GM21737 (cell line): ENCODE measurements around the gene FAM131B.
A peak's percentile ranks its signal among the peaks of the same experiment; 100 is the strongest.

ENCODE experiments used
- ATAC-seq: cut with Tn5 transposase; IDR thresholded peaks from one replicate; pipeline ENCODE4 v1.9.1; 2021; ENCODE audit warnings: mild to moderate bottlenecking, moderate library complexity; ENCODE audit not compliant: unreplicated experiment

The FAM131B gene

GRCh38 chr7:143383642-143383957, 21.1 kb upstream of the FAM131B start:
- ATAC-seq = no peak

- ATAC-seq = no peak
Observed at GRCh38 chr7:143382791-143383641, 20.5 kb upstream of the FAM131B start.

- ATAC-seq = no peak
Observed at GRCh38 chr7:143382126-143382790, 19.7 kb upstream of the FAM131B start.

GRCh38 chr7:143381427-143382125, 19.1 kb upstream of the FAM131B start:
- ATAC-seq = peak; percentile 14

- peak; percentile 74 for ATAC-seq
Observed at GRCh38 chr7:143380646-143381426, 18.3 kb upstream of the FAM131B start, which contains the start of gene ZYX. Gene ZYX, plus strand, starts transcription at chr7:143381345. Its CDS starts 227 bp downstream, at chr7:143381572.

- ATAC-seq = peak; percentile 43
Observed at GRCh38 chr7:143380260-143380645, 17.7 kb upstream of the FAM131B start.

GRCh38 chr7:143379611-143380259, 17.2 kb upstream of the FAM131B start:
- no peak for ATAC-seq

- no peak for ATAC-seq
Observed at GRCh38 chr7:143376396-143376795, 13.9 kb upstream of the FAM131B start.

- no peak for ATAC-seq
Observed at GRCh38 chr7:143375298-143376034, 13.0 kb upstream of the FAM131B start.

- ATAC-seq = no peak
Observed at GRCh38 chr7:143374561-143374960, 12.0 kb upstream of the FAM131B start.

- ATAC-seq = no peak
Observed at GRCh38 chr7:143373255-143373794, 10.8 kb upstream of the FAM131B start.

- no peak for ATAC-seq
Observed at GRCh38 chr7:143372070-143372469, 9.6 kb upstream of the FAM131B start.

- ATAC-seq = no peak
Observed at GRCh38 chr7:143369678-143370651, 7.5 kb upstream of the FAM131B start.

GRCh38 chr7:143368387-143368786, 5.9 kb upstream of the FAM131B start:
- no peak for ATAC-seq

GRCh38 chr7:143367972-143368371, 5.5 kb upstream of the FAM131B start:
- no peak for ATAC-seq

- no peak for ATAC-seq
Observed at GRCh38 chr7:143363016-143363937, 764 bp upstream of the FAM131B start.

- no peak for ATAC-seq
Observed at GRCh38 chr7:143361552-143362130, 872 bp downstream of the FAM131B start.
